Measurements from ENCODE around the gene PLA2G3.
"Not testable (repeated sequence)": the region's sequence is repeated elsewhere in the genome, so short reads cannot be mapped to it uniquely, and the experiment has no call there.

Gene PLA2G3

GRCh38 chr22:31139866-31140716, at the start of gene PLA2G3:
Gene PLA2G3, minus strand, starts transcription at chr22:31140508. Its CDS starts 154 bp downstream, at chr22:31140354.
- DNase-seq (ENCODE audit: low read depth in 1 of 2, low spot score in 1 of 2): no peak

GRCh38 chr22:31187627-31188026, 47.3 kb upstream of the PLA2G3 start:
- no peak for DNase-seq (ENCODE audit: low read depth in 1 of 2, low spot score in 1 of 2)

GRCh38 chr22:31185056-31185455, 44.7 kb upstream of the PLA2G3 start:
- no peak for DNase-seq (ENCODE audit: low read depth in 1 of 2, low spot score in 1 of 2)

- DNase-seq (ENCODE audit: low read depth in 1 of 2, low spot score in 1 of 2): no peak
Measured at GRCh38 chr22:31184015-31184414, 43.7 kb upstream of the PLA2G3 start.

GRCh38 chr22:31179345-31179744, 39.0 kb upstream of the PLA2G3 start:
- no peak for DNase-seq (ENCODE audit: low read depth in 1 of 2, low spot score in 1 of 2)

GRCh38 chr22:31178859-31179258, 38.6 kb upstream of the PLA2G3 start:
- no peak for DNase-seq (ENCODE audit: low read depth in 1 of 2, low spot score in 1 of 2)

GRCh38 chr22:31177420-31178162, 37.3 kb upstream of the PLA2G3 start:
- DNase-seq (ENCODE audit: low read depth in 1 of 2, low spot score in 1 of 2): no peak

GRCh38 chr22:31176923-31177322, 36.6 kb upstream of the PLA2G3 start:
- DNase-seq (ENCODE audit: low read depth in 1 of 2, low spot score in 1 of 2): no peak

- DNase-seq (ENCODE audit: low read depth in 1 of 2, low spot score in 1 of 2): no peak
Measured at GRCh38 chr22:31173386-31174145, 33.3 kb upstream of the PLA2G3 start.

- not testable (repeated sequence) for DNase-seq (ENCODE audit: low read depth in 1 of 2, low spot score in 1 of 2)
Measured at GRCh38 chr22:31171734-31172133, 31.4 kb upstream of the PLA2G3 start.

GRCh38 chr22:31170971-31171370, 30.7 kb upstream of the PLA2G3 start:
- DNase-seq (ENCODE audit: low read depth in 1 of 2, low spot score in 1 of 2): no peak

GRCh38 chr22:31162015-31162765, 21.9 kb upstream of the PLA2G3 start:
- DNase-seq (ENCODE audit: low read depth in 1 of 2, low spot score in 1 of 2): no peak

- no peak for DNase-seq (ENCODE audit: low read depth in 1 of 2, low spot score in 1 of 2)
Measured at GRCh38 chr22:31161386-31161785, 21.1 kb upstream of the PLA2G3 start.

GRCh38 chr22:31160328-31160978, 20.1 kb upstream of the PLA2G3 start:
- no peak for DNase-seq (ENCODE audit: low read depth in 1 of 2, low spot score in 1 of 2)

GRCh38 chr22:31155422-31155821, 15.1 kb upstream of the PLA2G3 start:
- no peak for DNase-seq (ENCODE audit: low read depth in 1 of 2, low spot score in 1 of 2)

GRCh38 chr22:31154975-31155374, 14.7 kb upstream of the PLA2G3 start:
- no peak for DNase-seq (ENCODE audit: low read depth in 1 of 2, low spot score in 1 of 2)

GRCh38 chr22:31153357-31153756, 13.0 kb upstream of the PLA2G3 start:
- no peak for DNase-seq (ENCODE audit: low read depth in 1 of 2, low spot score in 1 of 2)

- no peak for DNase-seq (ENCODE audit: low read depth in 1 of 2, low spot score in 1 of 2)
Measured at GRCh38 chr22:31151872-31152271, 11.6 kb upstream of the PLA2G3 start.

- no peak for DNase-seq (ENCODE audit: low read depth in 1 of 2, low spot score in 1 of 2)
Measured at GRCh38 chr22:31150615-31151014, 10.3 kb upstream of the PLA2G3 start.

- no peak for DNase-seq (ENCODE audit: low read depth in 1 of 2, low spot score in 1 of 2)
Measured at GRCh38 chr22:31148953-31149627, 8.8 kb upstream of the PLA2G3 start.
